Panc1 (cell line): ENCODE results near the gene GAL3ST3. TPM values are rescaled to one million over a fixed set of nuclear protein-coding genes. Genes with fewer than 3 reads are reported as not detected.

ENCODE experiments used
- ATAC-seq: fragments of 200-7000 bp; cut with Tn5 transposase; 2 replicates; pipeline ENCODE4 v1.9.1; 2020; ENCODE audit warnings: mild to moderate bottlenecking, moderate library complexity
- BruUV-seq: library from RNA; stranded (reverse); fragments of 400-500 nt; replicated peaks from 2 replicates; lab custom pipeline; 2021; lab: Mats Ljungman, UMichigan
- CTCF ChIA-PET: fragments of 300-600 bp; sonication (Branson Sonifier 250); formaldehyde crosslinking; loops from one replicate; lab custom pipeline; 2022; ENCODE audit warnings: antibody characterized with exemption; lab: Charles Lee
- POLR2A ChIA-PET: fragments of 300-600 bp; sonication (Branson Sonifier 250); formaldehyde crosslinking; loops from one replicate; lab custom pipeline; 2022; ENCODE audit warnings: antibody characterized with exemption; lab: Charles Lee
- DNase-seq: peaks from one replicate; pipeline ENCODE4 v3.0.0-alpha.2; 2010; ENCODE audit warnings: low read depth, low spot score
- H3K27ac ChIP-seq: 2 replicates; pipeline ENCODE4 v1.5.1; 2011; ENCODE audit warnings: mild to moderate bottlenecking, low read length, inconsistent platforms
- H3K27me3 ChIP-seq: fragments of 200-500 bp; sonication (Bioruptor generic); 2 replicates; pipeline ENCODE4 v1.6.0; 2014; ENCODE audit warnings: low read length, inconsistent platforms; ENCODE audit not compliant: control insufficient read depth, insufficient read depth
- H3K36me3 ChIP-seq: fragments of 200-500 bp; sonication (Bioruptor generic); 2 replicates; pipeline ENCODE4 v1.5.1; 2014; ENCODE audit warnings: inconsistent platforms, mild to moderate bottlenecking, low read length, moderate library complexity; ENCODE audit not compliant: control insufficient read depth, insufficient read depth
- H3K4me1 ChIP-seq: 2 replicates; pipeline ENCODE4 v1.5.1; 2011; ENCODE audit warnings: inconsistent platforms, mild to moderate bottlenecking, low read length, moderate library complexity; ENCODE audit not compliant: control insufficient read depth, insufficient read depth
- H3K4me3 ChIP-seq, 2 experiments: 2 replicates each; pipeline ENCODE4 v1.5.1; 2011 to 2012; ENCODE audit warnings: low read depth in 2 of 2, low read length in 2 of 2, mild to moderate bottlenecking in 2 of 2, inconsistent platforms in 1 of 2, moderate library complexity in 1 of 2
- H3K9me3 ChIP-seq: fragments of 200-500 bp; sonication (Bioruptor generic); 2 replicates; pipeline ENCODE4 v1.5.1; 2014; ENCODE audit warnings: low read depth, mild to moderate bottlenecking, inconsistent platforms, low read length, moderate library complexity; ENCODE audit not compliant: control insufficient read depth, insufficient read depth
- CTCF ChIP-seq: fragments of 450-650 bp; IDR thresholded peaks from 2 replicates; pipeline ENCODE4 v1.5.1; 2017; ENCODE audit warnings: mild to moderate bottlenecking
- POLR2AphosphoS5 ChIP-seq: IDR thresholded peaks from 2 replicates; pipeline ENCODE4 v1.6.1; 2012; ENCODE audit warnings: mild to moderate bottlenecking, low read depth, low read length, moderate library complexity
- REST ChIP-seq, 2 experiments: IDR thresholded peaks; 2 replicates each; pipeline ENCODE4 v1.6.1; 2011 to 2012; ENCODE audit warnings: low read depth in 2 of 2, control low read depth in 1 of 2, low read length in 1 of 2, mild to moderate bottlenecking in 1 of 2, moderate library complexity in 1 of 2; ENCODE audit not compliant: insufficient read depth in 1 of 2
- SIN3A ChIP-seq: IDR thresholded peaks from 2 replicates; pipeline ENCODE4 v1.6.1; 2012; ENCODE audit warnings: low read depth, mild to moderate bottlenecking, low read length, moderate library complexity, borderline replicate concordance; ENCODE audit not compliant: insufficient read depth
- TCF7L2 ChIP-seq: IDR thresholded peaks from 2 replicates; pipeline ENCODE4 v1.6.1; 2011; ENCODE audit warnings: mild to moderate bottlenecking, low read depth, low read length, inconsistent platforms
- in situ Hi-C: cut with HindIII; loops from 2 replicates; pipeline ENCODE4 v1.10.0; 2016; ENCODE audit warnings: low sequenced_read_pairs, low pct_unique_long_range_greater_than_20kb
- intact Hi-C: fragments of 100-400 bp; cut with micrococcal nuclease; formaldehyde crosslinking; loops from one replicate; pipeline ENCODE4 v1.10.0; 2022; ENCODE audit not compliant: unreplicated experiment
- total RNA-seq: library from RNA; stranded (reverse); gene quantifications from one replicate; pipeline ENCODE4 v1.2.1, GENCODE V29; 2021; ENCODE audit not compliant: unreplicated experiment

Gene GAL3ST3
- total RNA-seq, 1 experiment from 2014 or later = not detected

- Histone ChIP-seq H3K4me3 (no peak overlapping the region), H3K9me3 (no peaks in the 10 kb centered on the region), H3K36me3 (no peaks in the 10 kb centered on the region), H3K4me1 (peaks cover 3% of the 10 kb centered on the region; the same call in 1 of the 2 replicates), H3K27me3 (no peaks in the 10 kb centered on the region), H3K27ac (no peak overlapping the region)
- DNase-seq = no peak
- ATAC-seq = no peak
- TF ChIP-seq TCF7L2 (no peak), REST (IDR thresholded peaks at IDR 0.05; ENCODE audit: insufficient read depth in 1 of 2, low read depth in 2 of 2, low read length in 1 of 2) (no peak), CTCF (no peak), SIN3A (no peak), POLR2AphosphoS5 (no peak)
- no TSS peak for BruUV-seq
- in situ Hi-C loops (no loop called here), intact Hi-C loops (no loop called here)
- CTCF ChIA-PET = no interaction called here
- POLR2A ChIA-PET = no interaction called here
Measured at GRCh38 chr11:66042996-66043906, 5.7 kb downstream of the GAL3ST3 start.

GRCh38 chr11:66042227-66042995 is 6.5 kb downstream of the GAL3ST3 start:
- BruUV-seq = no TSS peak
- no peak for TF ChIP-seq REST (IDR thresholded peaks at IDR 0.05; ENCODE audit: insufficient read depth in 1 of 2, low read depth in 2 of 2, low read length in 1 of 2)
- TF ChIP-seq SIN3A = no peak
- no peak for TF ChIP-seq POLR2AphosphoS5
- TF ChIP-seq CTCF = no peak
- TF ChIP-seq TCF7L2 = no peak
- ChIA-PET POLR2A (no interaction called here), CTCF (no interaction called here)
- DNase-seq (no peak), ATAC-seq (no peak)
- H3K36me3 ChIP-seq = no peaks in the 10 kb centered on the region
- in situ Hi-C loops (no loop called here), intact Hi-C loops (no loop called here)
- H3K27ac ChIP-seq = no peak overlapping the region
- no peaks in the 10 kb centered on the region for H3K27me3 ChIP-seq
- no peak overlapping the region for H3K4me3 ChIP-seq
- H3K4me1 ChIP-seq = peaks cover 3% of the 10 kb centered on the region; the same call in 1 of the 2 replicates
- H3K9me3 ChIP-seq = peaks cover under 1% of the 10 kb centered on the region; the same call in 1 of the 2 replicates
